Brain microvascular endothelial cell (primary cell): ENCODE measurements around the gene SP5.

Experiments
- DNase-seq: peaks from one replicate; pipeline ENCODE4 v3.0.0-alpha.2; 2020
- H3K27ac ChIP-seq: fragments of 250-450 bp; sonication (Bioruptor Pico); 2 replicates; pipeline ENCODE4 v1.5.1; 2020; ENCODE audit warnings: mild to moderate bottlenecking, moderate library complexity
- H3K27me3 ChIP-seq: fragments of 250-450 bp; sonication (Bioruptor Pico); replicated peaks from 2 replicates; pipeline ENCODE4 v1.5.1; 2020; ENCODE audit warnings: mild to moderate bottlenecking
- H3K36me3 ChIP-seq: fragments of 250-450 bp; sonication (Bioruptor Pico); replicated peaks from 2 replicates; pipeline ENCODE4 v1.5.1; 2020; ENCODE audit warnings: mild to moderate bottlenecking
- H3K4me3 ChIP-seq: 2 replicates; pipeline ENCODE4 v1.5.1; 2011; ENCODE audit warnings: low read depth, mild to moderate bottlenecking, control low read depth, low read length, moderate library complexity
- in situ Hi-C: cut with HindIII; loops from 2 replicates; pipeline ENCODE4 v1.10.0; 2017; ENCODE audit warnings: low sequenced_read_pairs, low pct_ligation_motif_present
- TF ChIP-seq, protein P1 (sequence below): IDR thresholded peaks from 2 replicates; pipeline ENCODE4 v1.5.1; 2011; ENCODE audit warnings: low read depth, mild to moderate bottlenecking, moderate library complexity, low read length, control low read depth, inconsistent platforms; ENCODE audit errors: missing control alignments

Gene SP5

GRCh38 chr2:170712653-170713542, 2.2 kb upstream of the SP5 start:
- Histone ChIP-seq H3K4me3 (no peak overlapping the region), H3K36me3 (no peaks in the 10 kb centered on the region), H3K27me3 (peaks cover 85% of the 10 kb centered on the region), H3K27ac (no peak overlapping the region)
- TF ChIP-seq, protein P1, sequence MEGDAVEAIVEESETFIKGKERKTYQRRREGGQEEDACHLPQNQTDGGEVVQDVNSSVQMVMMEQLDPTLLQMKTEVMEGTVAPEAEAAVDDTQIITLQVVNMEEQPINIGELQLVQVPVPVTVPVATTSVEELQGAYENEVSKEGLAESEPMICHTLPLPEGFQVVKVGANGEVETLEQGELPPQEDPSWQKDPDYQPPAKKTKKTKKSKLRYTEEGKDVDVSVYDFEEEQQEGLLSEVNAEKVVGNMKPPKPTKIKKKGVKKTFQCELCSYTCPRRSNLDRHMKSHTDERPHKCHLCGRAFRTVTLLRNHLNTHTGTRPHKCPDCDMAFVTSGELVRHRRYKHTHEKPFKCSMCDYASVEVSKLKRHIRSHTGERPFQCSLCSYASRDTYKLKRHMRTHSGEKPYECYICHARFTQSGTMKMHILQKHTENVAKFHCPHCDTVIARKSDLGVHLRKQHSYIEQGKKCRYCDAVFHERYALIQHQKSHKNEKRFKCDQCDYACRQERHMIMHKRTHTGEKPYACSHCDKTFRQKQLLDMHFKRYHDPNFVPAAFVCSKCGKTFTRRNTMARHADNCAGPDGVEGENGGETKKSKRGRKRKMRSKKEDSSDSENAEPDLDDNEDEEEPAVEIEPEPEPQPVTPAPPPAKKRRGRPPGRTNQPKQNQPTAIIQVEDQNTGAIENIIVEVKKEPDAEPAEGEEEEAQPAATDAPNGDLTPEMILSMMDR: no peak
- no peak for DNase-seq
- in situ Hi-C loops: loop anchor here (25.0 kb wide), 1 partner anchor 301 kb away; no protein-coding TSS in a partner anchor

DNA sequence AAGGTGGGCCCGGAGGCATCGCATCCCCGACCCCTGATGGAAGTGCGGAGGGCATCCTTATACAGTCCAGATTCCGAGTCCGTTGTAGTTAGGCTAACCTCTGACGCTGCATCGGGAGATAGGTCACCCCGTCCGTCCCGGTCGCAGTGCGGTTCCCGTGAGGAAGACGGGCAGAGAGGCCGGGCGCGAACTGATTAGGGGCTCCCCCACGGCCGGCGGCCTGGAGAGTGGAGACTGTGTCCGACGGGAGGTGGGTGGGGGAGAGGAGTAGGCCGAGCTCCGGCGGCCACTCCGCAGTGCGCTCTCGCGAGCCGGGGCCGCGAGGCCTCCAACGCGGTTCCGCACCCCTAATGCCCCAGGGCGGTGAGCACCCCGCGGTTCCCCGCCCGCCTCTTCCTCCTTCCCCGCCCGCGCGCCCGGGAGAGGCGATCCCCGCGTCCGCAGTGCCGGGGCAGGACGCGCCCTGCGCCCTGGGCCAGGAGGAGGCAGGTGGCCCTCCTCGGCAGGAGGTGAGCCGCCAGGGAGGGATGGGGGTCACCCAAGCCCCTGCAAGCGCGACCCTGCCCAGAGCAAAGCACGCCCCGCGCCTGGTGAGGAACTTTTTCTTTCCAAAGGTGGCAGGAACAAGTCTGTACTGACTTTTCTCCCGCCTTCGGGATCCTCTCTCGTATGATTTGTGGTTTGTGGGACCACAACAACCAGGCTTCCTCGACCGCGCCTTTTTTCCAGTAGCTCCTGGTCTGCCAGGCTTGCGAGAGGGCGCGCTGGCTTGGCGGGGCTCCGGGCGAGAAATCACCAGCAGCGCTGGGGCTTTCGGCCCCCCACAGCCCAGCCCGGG, 1.4 kb upstream of the SP5 start:
- Histone ChIP-seq H3K36me3 (no peaks in the 10 kb centered on the region), H3K27ac (no peak overlapping the region), H3K4me3 (peak overlapping the region; percentile 5), H3K27me3 (peaks cover 88% of the 10 kb centered on the region)
- TF ChIP-seq, protein P1: no peak
- in situ Hi-C loops: loop anchor here (25.0 kb wide), 1 partner anchor 301 kb away; no protein-coding TSS in a partner anchor
- DNase-seq: no peak

DNA sequence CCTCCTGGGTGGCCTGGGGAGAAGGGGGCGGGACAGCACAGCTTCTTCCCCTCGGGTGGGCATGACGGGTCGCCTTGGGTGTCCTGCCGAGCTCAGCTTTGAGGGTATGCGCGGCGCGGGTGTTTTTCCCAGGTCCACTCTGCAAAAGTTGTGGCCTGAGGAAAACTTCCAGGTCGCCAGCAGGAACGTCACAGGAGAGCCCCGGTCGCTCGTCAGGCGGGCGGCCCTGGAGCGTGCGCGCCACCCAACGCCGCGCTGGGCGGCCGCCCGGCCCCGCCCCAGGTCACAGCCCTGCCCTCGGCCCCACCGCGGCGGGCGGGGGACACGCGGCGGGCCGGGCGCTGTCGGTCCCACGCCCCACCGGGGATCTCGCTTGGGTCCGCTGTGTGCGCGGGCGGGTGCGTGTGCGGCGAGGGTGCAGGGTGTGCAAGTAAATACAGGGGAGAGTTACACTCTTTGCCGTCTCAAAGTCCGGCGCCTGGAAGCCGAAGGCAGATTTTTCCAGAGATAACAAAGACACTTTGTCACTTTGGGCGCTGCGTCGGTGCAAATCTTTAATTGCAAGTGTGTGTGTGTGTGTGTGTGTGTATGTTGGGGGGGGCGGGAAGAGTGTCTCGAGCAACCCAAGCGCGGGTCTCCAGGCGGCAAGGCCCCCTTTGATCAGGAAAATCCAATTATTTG, 616 bp upstream of the SP5 start:
- DNase-seq: no peak
- TF ChIP-seq, protein P1: no peak

GRCh38 chr2:170715932-170716777, 1.0 kb downstream of the SP5 start:
- Histone ChIP-seq H3K36me3 (no peaks in the 10 kb centered on the region), H3K27me3 (peaks cover 84% of the 10 kb centered on the region), H3K27ac (no peak overlapping the region), H3K4me3 (no peak overlapping the region)
- no peak for DNase-seq
- in situ Hi-C loops: loop anchor here (25.0 kb wide), 1 partner anchor 304 kb away; no protein-coding TSS in a partner anchor
- TF ChIP-seq, protein P1: no peak

More for the DNA sequence above, 616 bp upstream of the SP5 start:
- Histone ChIP-seq H3K36me3 (no peaks in the 10 kb centered on the region), H3K27me3 (peaks cover 92% of the 10 kb centered on the region), H3K27ac (no peak overlapping the region), H3K4me3 (peak overlapping the region; percentile 33)
- in situ Hi-C loops: loop anchor here (25.0 kb wide), 1 partner anchor 302 kb away; no protein-coding TSS in a partner anchor
